RPMI8226 (cell line): Measurements from ENCODE around the gene CHST8.

Experiments
- DNase-seq: peaks from one replicate; pipeline ENCODE4 v3.0.0-alpha.2; 2015

Gene CHST8

DNA sequence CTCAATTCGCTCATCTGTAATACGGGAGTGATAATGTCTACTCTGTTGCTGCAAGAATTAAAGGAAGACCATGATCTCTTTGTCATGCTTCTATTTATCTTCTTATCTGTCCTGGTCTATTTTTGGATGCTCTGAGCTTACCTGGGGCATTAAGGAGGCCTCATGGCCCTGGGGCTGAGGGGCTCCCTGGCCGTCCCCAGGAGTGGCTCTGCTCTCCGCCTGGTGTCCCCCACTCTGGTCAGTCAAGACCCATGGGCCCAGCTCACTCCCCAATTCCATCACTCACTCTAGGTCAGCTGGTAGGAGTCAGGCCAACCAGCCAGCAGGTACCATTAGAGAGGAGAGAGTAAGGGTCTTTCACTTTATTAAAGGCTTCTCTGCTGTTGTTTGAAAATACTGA is 1.1 kb upstream of the CHST8 start:
- DNase-seq = no peak

GRCh38 chr19:33621065-33621785 is 528 bp upstream of the CHST8 start:
- no peak for DNase-seq

- DNase-seq = peak; percentile 57
These were observed 704 bp downstream of the CHST8 start for GRCh38 chr19:33622505-33622808.

- peak; percentile 18 for DNase-seq
These were observed 1.2 kb downstream of the CHST8 start for GRCh38 chr19:33622809-33623511.

- no peak for DNase-seq
These were observed 2.8 kb downstream of the CHST8 start for GRCh38 chr19:33624586-33624985.

GRCh38 chr19:33627526-33627925 is 5.8 kb downstream of the CHST8 start:
- no peak for DNase-seq

DNA sequence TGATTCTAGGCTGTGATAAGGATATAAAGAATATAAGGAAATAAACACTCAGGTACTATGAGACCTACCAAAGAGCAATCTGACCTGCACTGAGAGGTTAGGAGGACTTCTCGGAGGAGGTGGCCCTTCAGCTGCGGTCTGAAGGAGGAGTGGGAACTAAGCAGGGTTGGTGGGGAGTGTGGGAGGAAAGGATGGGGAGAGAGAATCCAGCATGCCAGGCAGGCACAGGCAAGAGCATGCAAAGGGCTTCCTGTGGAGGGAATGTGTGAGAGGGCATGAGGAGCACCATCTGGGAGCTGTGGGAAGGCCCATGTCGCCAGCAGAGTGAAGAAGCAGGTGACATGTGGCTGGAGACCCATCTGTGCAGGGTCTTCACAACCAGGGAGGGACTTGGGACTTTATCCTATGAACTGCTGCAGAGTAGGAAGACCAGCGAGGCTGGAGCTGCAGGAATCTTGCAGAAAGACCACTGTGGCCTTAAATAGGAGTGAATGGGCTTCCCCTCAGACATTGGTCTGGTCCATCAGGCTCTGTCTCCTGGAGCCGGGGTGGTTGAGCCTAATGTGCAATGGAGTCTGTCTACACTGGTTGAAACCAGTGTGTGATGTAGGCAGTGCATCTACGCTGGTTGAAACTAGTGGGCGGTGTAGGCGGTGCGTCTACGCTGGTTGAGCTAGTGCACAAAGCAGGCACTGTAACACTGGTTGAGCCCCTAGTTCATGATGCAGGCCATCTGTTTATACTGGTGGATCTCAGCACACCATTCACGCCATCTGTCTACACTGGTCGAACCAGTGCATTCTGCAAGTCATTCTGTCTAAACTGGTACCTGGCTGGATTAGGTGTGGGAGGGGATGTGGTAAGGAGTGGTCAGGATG is 6.4 kb downstream of the CHST8 start:
- no peak for DNase-seq

- no peak for DNase-seq
These were observed 7.4 kb downstream of the CHST8 start for GRCh38 chr19:33628921-33629825.

GRCh38 chr19:33629826-33630375 is 8.1 kb downstream of the CHST8 start:
- no peak for DNase-seq

GRCh38 chr19:33630880-33631608 is 9.3 kb downstream of the CHST8 start:
- DNase-seq = no peak

DNA sequence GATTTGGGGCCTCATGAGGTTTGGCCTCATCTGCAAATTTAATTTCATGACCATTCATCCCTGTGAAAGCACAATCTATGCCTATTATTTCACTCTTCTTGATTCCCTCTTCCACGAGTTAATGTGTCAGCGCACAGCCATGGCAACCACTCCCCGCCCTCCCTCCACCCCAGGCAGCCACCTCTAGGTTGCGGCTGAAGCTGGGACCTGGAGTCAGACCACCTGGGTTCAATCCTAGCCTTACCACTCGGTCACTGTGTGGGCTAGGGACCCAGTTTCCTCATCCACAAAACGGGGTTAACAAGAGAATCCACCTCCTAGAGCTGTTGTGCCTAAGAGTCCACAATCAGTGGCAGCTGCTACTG is 9.8 kb downstream of the CHST8 start:
- DNase-seq = no peak

GRCh38 chr19:33634361-33635091 is 12.8 kb downstream of the CHST8 start:
- DNase-seq = no peak

DNA sequence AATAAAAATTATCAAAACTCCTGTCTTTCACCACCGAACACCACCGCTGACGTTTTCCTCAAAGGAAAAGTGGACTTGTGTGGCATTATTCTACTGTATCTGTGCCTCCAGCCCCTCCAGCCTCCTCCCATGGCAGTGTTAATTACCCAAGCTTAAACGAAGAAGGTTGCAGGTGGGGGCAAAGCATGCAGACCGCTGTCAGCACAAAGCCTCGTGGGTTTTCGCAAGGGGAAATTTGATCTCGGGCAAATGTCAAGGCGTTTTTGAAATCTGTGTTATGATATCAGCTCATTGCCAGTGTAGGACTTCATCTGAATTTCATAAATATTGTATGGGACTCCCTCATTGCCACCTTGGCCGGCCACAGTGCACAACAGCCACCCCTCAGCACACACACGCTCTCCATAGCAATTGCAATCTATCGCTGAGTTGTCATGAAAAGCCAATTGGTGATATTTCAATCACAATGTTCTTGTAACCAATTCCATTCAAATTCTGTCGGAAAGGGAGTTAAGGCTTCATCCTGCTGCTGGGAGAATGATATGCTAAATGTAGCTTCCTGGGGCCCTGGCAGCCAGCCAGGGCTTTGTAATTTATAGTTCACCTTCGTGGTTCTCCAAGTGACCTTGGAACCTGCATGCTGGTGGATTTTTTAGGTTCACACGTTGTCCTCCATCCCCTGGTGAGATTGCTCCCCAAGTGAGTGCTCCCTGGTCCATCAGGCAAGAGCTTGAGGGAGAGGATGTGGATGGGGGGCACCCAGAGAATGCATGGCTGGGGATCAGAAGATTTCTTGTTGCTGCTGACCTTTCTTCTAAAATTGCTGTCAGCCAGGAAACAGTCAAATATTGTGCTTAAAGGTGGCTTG is 16.6 kb downstream of the CHST8 start:
- DNase-seq = peak; percentile 77

DNA sequence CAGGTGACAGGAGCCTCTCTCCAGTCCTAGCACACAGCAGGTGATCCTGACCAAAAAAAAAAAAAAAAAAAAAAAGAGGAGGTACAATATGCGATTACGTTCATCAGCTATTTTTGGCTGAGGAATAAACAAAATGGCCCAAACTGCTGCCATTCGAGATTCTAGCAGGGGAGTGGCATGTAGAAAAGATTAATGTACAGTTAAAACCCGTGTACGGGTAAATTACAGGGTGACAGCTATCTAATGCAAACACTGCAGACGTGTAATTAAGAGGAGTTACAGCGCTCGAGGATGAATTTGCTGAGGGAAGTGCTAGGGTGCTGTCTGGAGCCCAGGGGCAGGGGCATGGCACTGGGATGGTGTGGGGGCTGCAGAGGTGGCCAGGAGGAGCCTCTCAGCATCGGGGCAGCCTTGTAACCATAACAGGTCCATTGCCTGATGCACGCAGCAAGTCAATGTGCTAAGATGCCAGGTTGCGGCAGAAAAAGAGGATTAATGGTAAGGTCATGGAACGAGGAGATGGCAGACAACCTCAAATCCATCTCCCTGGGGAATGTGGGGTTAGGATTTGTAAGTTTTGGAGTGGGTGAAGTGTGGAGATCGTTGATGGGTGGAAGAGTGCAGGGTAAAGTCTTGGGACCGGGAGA is 17.4 kb downstream of the CHST8 start:
- peak; percentile 54 for DNase-seq

- no peak for DNase-seq
These were observed 19.0 kb downstream of the CHST8 start for GRCh38 chr19:33640773-33641172.

GRCh38 chr19:33641261-33641660 is 19.5 kb downstream of the CHST8 start:
- no peak for DNase-seq

DNA sequence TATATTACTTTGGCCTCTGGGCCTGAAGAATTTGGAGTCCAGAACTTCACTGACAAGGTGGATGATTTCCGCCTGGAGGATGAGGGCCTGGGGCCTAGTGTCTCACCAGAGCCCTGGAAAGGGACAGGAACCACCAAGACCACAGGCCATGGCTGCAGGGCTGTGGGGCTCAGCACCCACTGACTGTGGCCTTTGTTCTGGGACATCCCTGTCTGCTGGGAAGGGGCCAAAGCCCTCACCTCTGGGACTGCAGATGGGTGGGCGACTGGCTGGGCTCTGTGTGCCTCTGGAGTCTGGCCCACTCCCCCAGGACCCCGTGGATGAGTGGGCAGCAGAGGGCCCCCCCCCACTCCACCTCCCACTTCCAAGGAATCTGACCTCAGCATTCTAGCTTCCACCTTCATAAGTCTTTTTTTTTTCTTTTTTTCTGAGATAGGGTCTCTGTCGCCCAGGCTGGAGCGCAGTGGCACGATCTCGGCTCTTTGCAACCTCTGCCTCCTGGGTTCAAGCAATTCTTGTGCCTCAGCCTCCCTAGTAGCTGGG is 20.3 kb downstream of the CHST8 start:
- DNase-seq = no peak

DNA sequence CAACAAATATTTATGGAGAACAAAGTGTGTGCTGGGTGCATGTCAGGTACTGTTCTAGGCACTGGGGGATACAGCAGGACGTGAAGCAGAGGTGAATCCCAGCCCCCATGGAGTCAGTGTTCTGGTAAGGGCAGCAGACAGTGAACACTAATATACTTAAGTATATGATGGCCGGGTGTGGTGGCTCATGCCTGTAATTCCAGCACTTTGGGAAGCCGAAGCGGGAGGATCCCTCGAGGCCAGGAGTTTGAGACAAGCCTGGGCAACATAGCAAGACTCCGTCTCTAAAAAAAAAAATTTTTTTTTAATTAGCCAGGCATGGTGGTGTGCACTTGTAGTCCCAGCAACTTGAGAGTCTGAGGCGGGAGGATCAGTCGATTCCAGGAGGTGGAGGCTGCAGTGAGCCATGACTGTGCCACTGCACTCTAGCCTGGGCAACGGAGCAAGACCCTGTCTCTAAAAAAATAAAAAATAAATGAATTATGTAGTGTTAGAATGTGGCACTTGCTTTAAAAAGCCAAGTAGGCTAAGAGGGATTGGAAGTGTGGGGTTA is 22.6 kb downstream of the CHST8 start:
- DNase-seq = no peak

DNA sequence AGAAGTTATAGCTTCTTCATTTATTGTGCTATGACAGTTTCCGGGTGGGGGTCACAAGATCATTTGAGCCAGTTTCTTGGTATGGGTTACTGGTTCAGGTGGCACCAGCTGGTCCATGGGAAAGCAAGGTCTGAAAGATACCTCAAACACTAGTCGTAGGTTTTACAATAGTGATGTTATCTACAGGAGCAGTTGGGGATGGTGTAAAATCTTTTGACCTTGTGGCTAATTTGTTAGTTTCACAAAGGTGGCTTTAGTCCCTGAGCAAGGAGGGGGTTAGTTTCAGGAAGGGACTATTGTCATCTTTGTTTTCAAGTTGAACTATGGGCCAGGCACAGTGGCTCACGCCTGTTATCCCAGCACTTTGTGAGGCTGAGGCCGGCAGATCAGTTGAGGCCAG is 24.6 kb downstream of the CHST8 start:
- DNase-seq = peak; percentile 22
